Measurements from ENCODE around the gene ZFX.

DNA sequence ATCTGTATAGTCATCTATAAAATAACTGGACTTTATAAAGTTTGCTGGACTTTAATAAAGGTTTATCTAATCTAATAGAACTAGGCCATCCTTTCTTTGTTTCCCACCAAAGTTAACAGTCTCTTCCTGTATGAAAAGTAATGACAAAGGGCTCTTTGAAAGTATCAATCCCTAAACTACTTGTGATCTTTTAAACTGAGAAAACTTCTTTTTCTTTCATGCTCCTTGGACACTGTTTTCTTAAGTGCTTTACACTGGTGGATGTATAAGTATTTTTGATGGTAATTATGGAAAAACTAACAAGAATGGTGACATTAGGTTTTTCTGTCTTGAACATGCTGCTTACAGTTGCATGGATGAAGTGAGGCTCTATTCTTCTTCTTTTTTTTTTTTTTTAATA, 2.4 kb upstream of the ZFX start:
- TF ChIP-seq, protein P1, sequence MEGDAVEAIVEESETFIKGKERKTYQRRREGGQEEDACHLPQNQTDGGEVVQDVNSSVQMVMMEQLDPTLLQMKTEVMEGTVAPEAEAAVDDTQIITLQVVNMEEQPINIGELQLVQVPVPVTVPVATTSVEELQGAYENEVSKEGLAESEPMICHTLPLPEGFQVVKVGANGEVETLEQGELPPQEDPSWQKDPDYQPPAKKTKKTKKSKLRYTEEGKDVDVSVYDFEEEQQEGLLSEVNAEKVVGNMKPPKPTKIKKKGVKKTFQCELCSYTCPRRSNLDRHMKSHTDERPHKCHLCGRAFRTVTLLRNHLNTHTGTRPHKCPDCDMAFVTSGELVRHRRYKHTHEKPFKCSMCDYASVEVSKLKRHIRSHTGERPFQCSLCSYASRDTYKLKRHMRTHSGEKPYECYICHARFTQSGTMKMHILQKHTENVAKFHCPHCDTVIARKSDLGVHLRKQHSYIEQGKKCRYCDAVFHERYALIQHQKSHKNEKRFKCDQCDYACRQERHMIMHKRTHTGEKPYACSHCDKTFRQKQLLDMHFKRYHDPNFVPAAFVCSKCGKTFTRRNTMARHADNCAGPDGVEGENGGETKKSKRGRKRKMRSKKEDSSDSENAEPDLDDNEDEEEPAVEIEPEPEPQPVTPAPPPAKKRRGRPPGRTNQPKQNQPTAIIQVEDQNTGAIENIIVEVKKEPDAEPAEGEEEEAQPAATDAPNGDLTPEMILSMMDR (IDR thresholded peaks at IDR 0.05), result no peak
- no peak for TF ChIP-seq POLR2A (IDR thresholded peaks at IDR 0.05)

Measured in adrenal gland (tissue), 5 donors.